IPS DF 6.9 (cell line): ENCODE measurements around the gene UCN2.

ENCODE experiments used
- DNase-seq: peaks from one replicate; pipeline ENCODE4 v3.0.0-alpha.2; 2013; ENCODE audit warnings: low read depth, low spot score
- H3K27ac ChIP-seq: one replicate; pipeline ENCODE4 v1.5.1; 2013; ENCODE audit warnings: low read length, control low read depth
- H3K27me3 ChIP-seq: 2 replicates; pipeline ENCODE4 v1.6.1; 2013; ENCODE audit warnings: mild to moderate bottlenecking, low read length; ENCODE audit not compliant: control insufficient read depth, insufficient read depth
- H3K36me3 ChIP-seq: 2 replicates; pipeline ENCODE4 v1.6.1; 2013; ENCODE audit warnings: low read length; ENCODE audit not compliant: control insufficient read depth, insufficient read depth
- H3K4me1 ChIP-seq: 2 replicates; pipeline ENCODE4 v1.6.1; 2013; ENCODE audit warnings: low read length; ENCODE audit not compliant: control insufficient read depth, insufficient read depth
- H3K4me3 ChIP-seq: 2 replicates; pipeline ENCODE4 v1.5.1; 2013; ENCODE audit warnings: mild to moderate bottlenecking, low read length
- H3K9me3 ChIP-seq: 2 replicates; pipeline ENCODE4 v1.6.1; 2013; ENCODE audit warnings: low read length, inconsistent platforms; ENCODE audit not compliant: control insufficient read depth, insufficient read depth
- WGBS: extraction: QIAGEN DNeasy Blood & Tissue Kit; methylation state at CpG from one replicate; pipeline ENCODE4 v1.1.7; 2013; ENCODE audit warnings: mixed read lengths, missing lambda C conversion rate; ENCODE audit not compliant: insufficient read length, insufficient coverage; 5-methylcytosine and 5-hydroxymethylcytosine counted together

The UCN2 gene, protein sequence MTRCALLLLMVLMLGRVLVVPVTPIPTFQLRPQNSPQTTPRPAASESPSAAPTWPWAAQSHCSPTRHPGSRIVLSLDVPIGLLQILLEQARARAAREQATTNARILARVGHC

DNA sequence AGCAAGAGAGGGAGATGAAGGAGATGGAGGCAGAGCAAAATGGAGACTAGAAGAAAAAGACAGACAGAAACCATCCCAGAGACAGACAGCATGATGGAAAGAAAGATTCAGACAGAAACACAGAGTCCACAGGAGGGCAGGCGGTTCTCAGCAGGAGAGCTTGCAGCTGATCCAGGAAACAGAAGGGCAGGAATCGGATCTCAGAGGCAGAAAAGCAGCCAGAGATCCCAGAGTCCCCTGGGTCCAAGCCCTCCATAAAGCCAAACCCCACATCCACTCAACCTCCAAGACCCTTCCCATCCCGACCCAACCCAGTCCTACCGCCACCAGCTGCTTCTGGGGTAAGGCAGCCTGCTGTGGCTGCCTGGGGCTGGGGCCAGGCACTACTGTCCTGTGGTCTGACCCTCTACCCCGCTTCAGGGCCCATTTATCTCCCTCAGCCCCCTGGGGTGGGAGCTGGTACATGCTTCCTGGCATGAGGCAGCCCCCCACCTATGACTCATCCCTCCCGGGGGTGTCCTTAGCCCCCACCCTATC is at the start of gene UCN2:
TSS of gene UCN2 (minus strand) at position 400 of the 537 bp plus-strand sequence. CDS start 657 bp downstream, outside the sequence.
- H3K4me1 ChIP-seq, result peaks cover 12% of the 10 kb centered on the region
- H3K4me3 ChIP-seq, result no peak within 1 kb of the TSS
- no peaks in the 10 kb centered on the region for H3K36me3 ChIP-seq
- WGBS, result no CpG with 5 or more reads among the region's 6 CpGs
- no peaks in the 10 kb centered on the region for H3K9me3 ChIP-seq
- H3K27me3 ChIP-seq, result no peaks in the 10 kb centered on the region
- H3K27ac ChIP-seq, result no peak within 1 kb of the TSS
- DNase-seq, result no peak

DNA sequence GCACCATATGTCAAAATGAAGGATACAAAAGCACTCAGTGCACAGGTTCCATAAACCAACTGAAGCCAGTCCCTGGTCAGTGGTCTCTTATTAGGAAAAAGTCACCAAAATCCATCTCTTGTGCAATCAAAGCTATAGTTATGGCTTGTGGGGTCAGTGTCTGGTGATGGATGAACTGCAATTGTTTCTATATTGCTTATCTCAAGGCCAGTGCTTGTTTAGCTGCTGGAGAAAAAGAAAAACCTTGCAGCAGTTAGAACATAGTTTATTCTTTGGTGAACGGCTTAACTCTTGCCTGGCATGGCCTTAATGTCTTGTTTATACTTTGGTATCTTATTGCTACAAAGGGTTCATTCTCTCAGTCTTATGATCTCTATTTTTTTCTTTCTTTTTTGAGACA is 48.7 kb upstream of the UCN2 start:
- Histone ChIP-seq H3K4me1 (no peaks in the 10 kb centered on the region), H3K27ac (no peak overlapping the region), H3K4me3 (no peak overlapping the region), H3K27me3 (no peaks in the 10 kb centered on the region), H3K9me3 (peaks cover 2% of the 10 kb centered on the region; the same call in 1 of the 2 replicates), H3K36me3 (no peaks in the 10 kb centered on the region)
- DNase-seq, result no peak
- no CpG with 5 or more reads among the region's 1 CpG for WGBS

DNA sequence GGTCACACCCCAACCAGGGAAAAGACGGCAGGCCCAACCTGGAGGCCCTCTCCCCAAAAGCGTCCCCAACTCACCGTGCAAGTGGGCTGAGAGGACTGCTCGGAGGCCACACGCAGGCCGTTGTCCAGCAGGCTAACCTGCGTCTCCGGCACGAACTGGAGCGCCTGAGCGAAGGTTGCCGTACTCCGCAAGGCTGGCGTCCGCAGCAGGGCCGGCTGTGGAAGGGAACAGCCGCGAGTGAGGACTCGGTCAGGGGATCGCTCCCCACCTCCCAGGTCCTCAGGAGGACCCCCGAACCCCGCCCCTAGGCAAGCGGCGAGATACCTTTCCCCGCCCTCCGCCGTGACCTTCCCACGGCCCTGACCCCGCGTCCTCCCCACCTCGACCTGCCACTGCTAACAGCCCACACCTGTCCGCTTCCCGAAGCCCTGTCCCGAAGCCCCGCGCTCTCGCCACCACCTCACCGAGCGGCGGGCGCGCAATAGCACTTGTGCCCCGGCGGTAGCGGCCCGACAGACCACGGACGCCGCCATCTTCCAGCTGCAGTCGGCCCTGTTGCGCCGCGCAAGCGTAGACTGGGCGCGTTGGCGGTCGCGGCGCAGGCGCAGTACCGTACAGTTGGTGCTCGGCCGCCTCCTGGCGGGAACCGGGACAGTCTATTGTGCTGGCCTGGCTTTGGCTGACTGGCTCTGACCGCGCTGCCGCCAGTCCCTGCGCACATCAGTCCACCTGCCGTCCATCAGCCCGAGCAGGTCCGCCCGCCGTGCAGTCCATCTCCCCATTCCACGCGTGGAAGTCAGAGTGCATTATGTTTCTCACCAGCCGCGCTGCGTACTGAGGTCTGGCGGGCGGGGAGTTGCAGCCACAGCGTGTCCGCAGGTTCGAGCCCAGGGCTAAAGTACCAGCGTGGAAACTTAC is 45.8 kb upstream of the UCN2 start, which contains the start of gene UQCRC1:
TSS of gene UQCRC1 (minus strand) at position 559 of the 918 bp plus-strand sequence. CDS start at position 533, 26 bp downstream.
- Histone ChIP-seq H3K27ac (no peak within 1 kb of the TSS), H3K36me3 (peaks cover 14% of the 10 kb centered on the region), H3K4me3 (peak within 1 kb of the TSS; percentile 88), H3K4me1 (no peaks in the 10 kb centered on the region), H3K27me3 (no peaks in the 10 kb centered on the region), H3K9me3 (no peaks in the 10 kb centered on the region)
- peak; percentile 93 for DNase-seq
- no CpG with 5 or more reads among the region's 86 CpGs for WGBS

DNA sequence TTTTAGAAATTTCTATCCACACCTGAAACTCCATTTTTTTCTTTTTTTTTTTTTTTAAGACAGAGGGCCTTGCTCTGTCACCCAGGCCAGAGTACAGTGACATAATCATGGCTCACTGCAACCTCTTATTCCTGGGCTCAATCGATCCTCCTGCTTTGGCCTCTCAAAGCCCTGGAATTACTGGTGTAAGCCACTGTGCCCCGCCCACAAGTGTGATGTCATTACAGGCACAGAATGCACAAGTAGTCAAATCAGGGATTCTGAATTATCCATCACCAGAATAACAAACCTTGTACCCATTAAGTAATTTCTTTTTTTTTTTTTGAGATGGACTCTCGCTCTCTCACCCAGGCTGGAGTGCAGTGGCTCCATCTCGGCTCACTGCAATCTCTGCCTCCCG is 43.9 kb upstream of the UCN2 start:
- Histone ChIP-seq H3K4me3 (no peak overlapping the region), H3K36me3 (peaks cover 32% of the 10 kb centered on the region)
- WGBS, result no CpG with 5 or more reads among the region's 5 CpGs

DNA sequence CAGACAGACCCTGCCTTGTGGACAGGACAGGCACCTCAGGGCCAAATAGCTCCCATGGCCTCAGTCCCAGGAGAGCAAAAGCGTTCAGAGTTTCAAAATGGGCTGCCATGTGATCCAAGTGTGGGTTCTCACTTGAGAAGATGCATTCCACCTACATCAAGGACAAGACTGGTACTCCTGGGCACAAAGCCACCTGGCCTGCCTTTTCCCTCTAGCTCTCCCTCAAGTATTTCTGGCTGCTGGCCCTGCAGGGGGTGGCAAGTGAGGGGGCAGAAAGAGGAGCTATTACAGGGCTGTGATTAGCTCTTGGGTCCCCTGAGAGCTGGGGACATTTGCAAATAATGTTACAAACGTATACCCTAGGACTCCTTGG is 38.0 kb upstream of the UCN2 start:
- DNase-seq, result no peak
- Histone ChIP-seq H3K4me3 (no peak overlapping the region), H3K9me3 (no peaks in the 10 kb centered on the region), H3K36me3 (peaks cover 70% of the 10 kb centered on the region), H3K4me1 (no peaks in the 10 kb centered on the region; the same call in 1 of the 2 replicates), H3K27me3 (no peaks in the 10 kb centered on the region), H3K27ac (no peak overlapping the region)
- no CpG with 5 or more reads among the region's 2 CpGs for WGBS

More for the DNA sequence above, 43.9 kb upstream of the UCN2 start:
- Histone ChIP-seq H3K9me3 (no peaks in the 10 kb centered on the region), H3K27me3 (no peaks in the 10 kb centered on the region), H3K27ac (no peak overlapping the region), H3K4me1 (no peaks in the 10 kb centered on the region)
- no peak for DNase-seq

GRCh38 chr3:48600711-48601621 is 37.4 kb upstream of the UCN2 start:
- no CpG with 5 or more reads among the region's 19 CpGs for WGBS

GRCh38 chr3:48599509-48600285 is 36.1 kb upstream of the UCN2 start:
- no peak overlapping the region for H3K4me3 ChIP-seq

More at GRCh38 chr3:48600711-48601621, 37.4 kb upstream of the UCN2 start:
- H3K9me3 ChIP-seq, result no peaks in the 10 kb centered on the region
- H3K27ac ChIP-seq, result no peak overlapping the region
- H3K4me1 ChIP-seq, result peaks cover 2% of the 10 kb centered on the region
- H3K27me3 ChIP-seq, result no peaks in the 10 kb centered on the region
- H3K36me3 ChIP-seq, result peaks cover 70% of the 10 kb centered on the region
- DNase-seq, result no peak
- no peak overlapping the region for H3K4me3 ChIP-seq

DNA sequence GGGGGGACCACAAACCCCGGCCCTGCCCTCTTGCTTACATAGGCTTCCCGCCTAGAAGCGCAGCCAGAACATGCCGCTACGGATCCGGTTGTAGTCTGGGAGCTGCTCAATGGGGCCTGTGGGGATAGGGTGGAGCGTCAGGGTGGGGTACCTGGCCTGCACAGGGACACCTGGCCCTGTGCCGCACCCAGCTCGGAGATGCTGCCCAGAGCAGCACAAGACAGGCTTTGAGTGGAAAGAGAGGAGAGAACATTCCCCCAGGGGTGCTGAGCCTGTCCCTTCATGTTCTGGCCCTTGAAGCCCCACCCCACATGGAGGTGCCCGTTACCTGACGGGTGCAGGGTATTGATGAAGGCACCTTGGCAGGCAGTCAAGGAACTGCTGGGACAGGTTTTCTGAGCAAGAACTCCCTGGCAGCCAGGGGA is 35.5 kb upstream of the UCN2 start:
- H3K4me1 ChIP-seq, result peaks cover 10% of the 10 kb centered on the region
- H3K36me3 ChIP-seq, result peaks cover 54% of the 10 kb centered on the region
- no peak for DNase-seq
- no CpG with 5 or more reads among the region's 11 CpGs for WGBS
- no peaks in the 10 kb centered on the region for H3K9me3 ChIP-seq
- H3K27ac ChIP-seq, result no peak overlapping the region
- H3K27me3 ChIP-seq, result no peaks in the 10 kb centered on the region
- H3K4me3 ChIP-seq, result no peak overlapping the region

More at GRCh38 chr3:48599509-48600285, 36.1 kb upstream of the UCN2 start:
- Histone ChIP-seq H3K27ac (no peak overlapping the region), H3K4me1 (peaks cover 7% of the 10 kb centered on the region), H3K36me3 (peaks cover 60% of the 10 kb centered on the region), H3K27me3 (no peaks in the 10 kb centered on the region), H3K9me3 (no peaks in the 10 kb centered on the region)
- no peak for DNase-seq
- WGBS, result no CpG with 5 or more reads among the region's 12 CpGs

- Histone ChIP-seq H3K4me1 (peaks cover 10% of the 10 kb centered on the region), H3K36me3 (peaks cover 48% of the 10 kb centered on the region)
- DNase-seq, result no peak
Measured at GRCh38 chr3:48598323-48599076, 34.9 kb upstream of the UCN2 start.

More at GRCh38 chr3:48598323-48599076, 34.9 kb upstream of the UCN2 start:
- Histone ChIP-seq H3K27me3 (no peaks in the 10 kb centered on the region), H3K27ac (no peak overlapping the region), H3K9me3 (no peaks in the 10 kb centered on the region), H3K4me3 (no peak overlapping the region)
- no CpG with 5 or more reads among the region's 5 CpGs for WGBS
